H9 (cell line): Measurements from ENCODE around the gene BCL6B. TPM values are rescaled to one million over a fixed set of nuclear protein-coding genes. Genes with fewer than 3 reads are reported as not detected.
A peak's percentile ranks its signal among the peaks of the same experiment; 100 is the strongest.

Experiments
- DNase-seq: peaks from one replicate; pipeline ENCODE4 v3.0.0-alpha.2; 2017
- H2AFZ ChIP-seq: one replicate; pipeline ENCODE4 v1.6.1; 2013; ENCODE audit warnings: mild to moderate bottlenecking, low read length, control low read depth, moderate library complexity
- H2AK5ac ChIP-seq: 2 replicates; pipeline ENCODE4 v1.6.1; 2013; ENCODE audit warnings: low read length, control low read depth, mixed read lengths; ENCODE audit not compliant: insufficient read length
- H2BK120ac ChIP-seq: one replicate; pipeline ENCODE4 v1.6.1; 2013; ENCODE audit warnings: low read depth, mild to moderate bottlenecking, low read length, control low read depth, inconsistent platforms; ENCODE audit not compliant: poor library complexity, severe bottlenecking
- H2BK12ac ChIP-seq: 2 replicates; pipeline ENCODE4 v1.6.1; 2013; ENCODE audit warnings: low read length, control low read depth, mixed read lengths, low read depth; ENCODE audit not compliant: insufficient read length
- H2BK15ac ChIP-seq: 2 replicates; pipeline ENCODE4 v1.6.1; 2013; ENCODE audit warnings: low read depth, low read length, control low read depth
- H2BK20ac ChIP-seq: one replicate; pipeline ENCODE4 v1.6.1; 2013; ENCODE audit warnings: low read depth, mild to moderate bottlenecking, low read length, control low read depth, inconsistent platforms; ENCODE audit not compliant: poor library complexity, severe bottlenecking
- H2BK5ac ChIP-seq: 2 replicates; pipeline ENCODE4 v1.6.1; 2013; ENCODE audit warnings: low read length, control low read depth, mixed read lengths; ENCODE audit not compliant: insufficient read length
- H3K14ac ChIP-seq: 2 replicates; pipeline ENCODE4 v1.6.1; 2013; ENCODE audit warnings: low read length, control low read depth; ENCODE audit not compliant: insufficient read depth
- H3K18ac ChIP-seq: 2 replicates; pipeline ENCODE4 v1.6.1; 2013; ENCODE audit warnings: low read depth, mild to moderate bottlenecking, mixed read lengths, low read length, control low read depth; ENCODE audit not compliant: insufficient read length
- H3K23ac ChIP-seq: 2 replicates; pipeline ENCODE4 v1.6.1; 2013; ENCODE audit warnings: low read length, control low read depth, mixed read lengths, low read depth; ENCODE audit not compliant: insufficient read length
- H3K23me2 ChIP-seq: 2 replicates; pipeline ENCODE4 v1.6.1; 2013; ENCODE audit warnings: low read depth, mild to moderate bottlenecking, mixed read lengths, low read length, control low read depth; ENCODE audit not compliant: insufficient read length, poor library complexity, severe bottlenecking
- H3K27ac ChIP-seq: 2 replicates; pipeline ENCODE4 v1.5.1; 2013; ENCODE audit warnings: low read length, control low read depth, mixed read lengths, low read depth; ENCODE audit not compliant: insufficient read length
- H3K27me3 ChIP-seq: 2 replicates; pipeline ENCODE4 v1.6.1; 2013; ENCODE audit warnings: low read length, control low read depth, inconsistent platforms; ENCODE audit not compliant: insufficient read depth
- H3K4ac ChIP-seq: 2 replicates; pipeline ENCODE4 v1.6.1; 2013; ENCODE audit warnings: low read depth, mild to moderate bottlenecking, control low read depth, inconsistent platforms, low read length, moderate library complexity
- H3K4me1 ChIP-seq: 2 replicates; pipeline ENCODE4 v1.6.1; 2013; ENCODE audit warnings: low read length, control low read depth, inconsistent platforms; ENCODE audit not compliant: insufficient read depth
- H3K4me2 ChIP-seq: 2 replicates; pipeline ENCODE4 v1.6.1; 2013; ENCODE audit warnings: low read length, control low read depth, mixed read lengths; ENCODE audit not compliant: insufficient read length, insufficient read depth
- H3K56ac ChIP-seq: 2 replicates; pipeline ENCODE4 v1.6.1; 2013; ENCODE audit warnings: low read depth, mild to moderate bottlenecking, mixed read lengths, low read length, control low read depth; ENCODE audit not compliant: insufficient read length
- H3K79me1 ChIP-seq: 2 replicates; pipeline ENCODE4 v1.6.1; 2013; ENCODE audit warnings: low read depth, mild to moderate bottlenecking, moderate library complexity, low read length, control low read depth, inconsistent platforms; ENCODE audit not compliant: insufficient read depth, poor library complexity, severe bottlenecking
- H3K79me2 ChIP-seq: 2 replicates; pipeline ENCODE4 v1.6.1; 2013; ENCODE audit warnings: low read length, control low read depth, inconsistent platforms; ENCODE audit not compliant: insufficient read depth
- H3K9ac ChIP-seq: 2 replicates; pipeline ENCODE4 v1.6.1; 2013; ENCODE audit warnings: low read length, control low read depth, mixed read lengths; ENCODE audit not compliant: insufficient read length; ENCODE audit errors: extremely low read depth
- H3K9me3 ChIP-seq: one replicate; pipeline ENCODE4 v1.6.1; 2013; ENCODE audit warnings: low read depth, low read length, inconsistent platforms; ENCODE audit not compliant: control insufficient read depth
- H3T11ph ChIP-seq: one replicate; pipeline ENCODE4 v1.6.1; 2013; ENCODE audit warnings: mild to moderate bottlenecking, low read length, control low read depth, inconsistent platforms
- H4K20me1 ChIP-seq: one replicate; pipeline ENCODE4 v1.6.1; 2013; ENCODE audit not compliant: control insufficient read depth, insufficient read length, insufficient read depth
- H4K5ac ChIP-seq: 2 replicates; pipeline ENCODE4 v1.6.1; 2013; ENCODE audit warnings: low read depth, mild to moderate bottlenecking, mixed read lengths, low read length, control low read depth; ENCODE audit not compliant: insufficient read length
- H4K8ac ChIP-seq: replicated peaks from 2 replicates; pipeline ENCODE4 v1.6.1; 2013; ENCODE audit warnings: low read length, control low read depth, mixed read lengths, low read depth; ENCODE audit not compliant: insufficient read length
- H4K91ac ChIP-seq: 2 replicates; pipeline ENCODE4 v1.6.1; 2013; ENCODE audit warnings: low read depth, mild to moderate bottlenecking, moderate library complexity, mixed read lengths, low read length, control low read depth; ENCODE audit not compliant: insufficient read length
- H3K27ac Mint-ChIP-seq, 3 experiments: 2 replicates in 2 of 3; 3 replicates in 1 of 3; pipeline ENCODE4 v1.8.0; 2020 to 2021; ENCODE audit warnings: mixed read lengths in 3 of 3, mild to moderate bottlenecking in 1 of 3, moderate library complexity in 1 of 3
- H3K27me3 Mint-ChIP-seq: 2 replicates; pipeline ENCODE4 v1.8.0; 2021; ENCODE audit warnings: low read depth, mild to moderate bottlenecking, moderate library complexity, mixed read lengths
- H3K36me3 Mint-ChIP-seq, 3 experiments: 2 replicates in 2 of 3; 3 replicates in 1 of 3; pipeline ENCODE4 v1.8.0; 2020 to 2021; ENCODE audit warnings: low read depth in 3 of 3, mixed read lengths in 3 of 3; ENCODE audit not compliant: insufficient read depth in 1 of 3
- H3K4me1 Mint-ChIP-seq, 2 experiments: 2 replicates each; pipeline ENCODE4 v1.8.0; 2020; ENCODE audit warnings: mixed read lengths in 2 of 2
- H3K4me3 Mint-ChIP-seq, 2 experiments: 2 replicates in 1 of 2; 3 replicates in 1 of 2; pipeline ENCODE4 v1.8.0; 2020 to 2021; ENCODE audit warnings: mild to moderate bottlenecking in 2 of 2, mixed read lengths in 2 of 2, moderate library complexity in 1 of 2
- H3K9me3 Mint-ChIP-seq, 2 experiments: 2 replicates in 1 of 2; 3 replicates in 1 of 2; pipeline ENCODE4 v1.8.0; 2020; ENCODE audit warnings: mild to moderate bottlenecking in 2 of 2, mixed read lengths in 2 of 2, moderate library complexity in 1 of 2
- WGBS: extraction: QIAGEN DNeasy Blood & Tissue Kit; methylation state at CpG from one replicate; pipeline ENCODE4 v1.1.7; 2013; ENCODE audit warnings: missing lambda C conversion rate, low lambda C conversion rate, mixed read lengths; ENCODE audit not compliant: insufficient read length; ENCODE audit errors: extremely low coverage; 5-methylcytosine and 5-hydroxymethylcytosine counted together
- total RNA-seq: library from RNA; stranded (reverse); gene quantifications from 2 replicates; pipeline ENCODE4 v1.2.1, GENCODE V29; 2021
- TF ChIP-seq, protein P1 (sequence below): fragments of 200-600 bp; sonication (generic); conservative IDR thresholded peaks from 3 replicates; pipeline ENCODE4 v1.8.0; 2021; ENCODE audit warnings: antibody characterized with exemption, mild to moderate bottlenecking

Gene BCL6B
- total RNA-seq, 1 experiment from 2014 or later = 3.3 TPM

DNA sequence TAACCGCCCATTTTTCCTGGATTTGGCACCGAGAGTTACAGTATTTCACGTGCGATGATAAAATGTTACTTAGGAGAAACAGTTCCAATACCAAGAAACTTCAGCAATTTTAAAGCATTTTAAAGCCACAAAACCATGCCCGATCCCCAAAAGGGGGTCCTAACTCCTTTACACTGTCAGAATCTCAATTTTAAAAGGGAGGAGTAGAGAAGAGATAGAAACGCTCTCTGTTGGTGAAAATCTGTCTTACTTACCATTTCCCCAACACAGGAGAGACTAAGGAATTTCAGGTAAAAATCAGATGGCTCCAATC is 11.0 kb upstream of the BCL6B start:
- Mint-ChIP-seq H3K27me3 (no peaks in the 10 kb centered on the region; the same call in 1 of the 2 replicates), H3K4me3 (peak overlapping the region; percentile 93 to 97), H3K4me1 (peaks cover 21 to 35% of the 10 kb centered on the region in 2 experiments), H3K9me3 (no peaks in the 10 kb centered on the region), H3K27ac (peak overlapping the region; percentile 100), H3K36me3 (peaks cover 7 to 17% (median 8%) of the 10 kb centered on the region in 3 experiments; a peak in 6 of 7 replicates)
- no peak overlapping the region for H3K23ac ChIP-seq
- no peak overlapping the region for H3K14ac ChIP-seq
- H3K79me2 ChIP-seq = no peaks in the 10 kb centered on the region; the same call in 1 of the 2 replicates
- TF ChIP-seq, protein P1, sequence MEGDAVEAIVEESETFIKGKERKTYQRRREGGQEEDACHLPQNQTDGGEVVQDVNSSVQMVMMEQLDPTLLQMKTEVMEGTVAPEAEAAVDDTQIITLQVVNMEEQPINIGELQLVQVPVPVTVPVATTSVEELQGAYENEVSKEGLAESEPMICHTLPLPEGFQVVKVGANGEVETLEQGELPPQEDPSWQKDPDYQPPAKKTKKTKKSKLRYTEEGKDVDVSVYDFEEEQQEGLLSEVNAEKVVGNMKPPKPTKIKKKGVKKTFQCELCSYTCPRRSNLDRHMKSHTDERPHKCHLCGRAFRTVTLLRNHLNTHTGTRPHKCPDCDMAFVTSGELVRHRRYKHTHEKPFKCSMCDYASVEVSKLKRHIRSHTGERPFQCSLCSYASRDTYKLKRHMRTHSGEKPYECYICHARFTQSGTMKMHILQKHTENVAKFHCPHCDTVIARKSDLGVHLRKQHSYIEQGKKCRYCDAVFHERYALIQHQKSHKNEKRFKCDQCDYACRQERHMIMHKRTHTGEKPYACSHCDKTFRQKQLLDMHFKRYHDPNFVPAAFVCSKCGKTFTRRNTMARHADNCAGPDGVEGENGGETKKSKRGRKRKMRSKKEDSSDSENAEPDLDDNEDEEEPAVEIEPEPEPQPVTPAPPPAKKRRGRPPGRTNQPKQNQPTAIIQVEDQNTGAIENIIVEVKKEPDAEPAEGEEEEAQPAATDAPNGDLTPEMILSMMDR = no peak
- H2BK120ac ChIP-seq = no peak overlapping the region
- H3K56ac ChIP-seq = no peak overlapping the region
- H3K23me2 ChIP-seq = peaks cover 13% of the 10 kb centered on the region
- H3K4me1 ChIP-seq = no peaks in the 10 kb centered on the region
- H2BK12ac ChIP-seq = no peak overlapping the region
- no peak overlapping the region for H4K91ac ChIP-seq
- peak overlapping the region; percentile 70 for H3K4me2 ChIP-seq
- H3K79me1 ChIP-seq = peaks cover 11% of the 10 kb centered on the region
- no peak overlapping the region for H3K18ac ChIP-seq
- no peak overlapping the region for H3T11ph ChIP-seq
- no peak overlapping the region for H2BK15ac ChIP-seq
- peak overlapping the region; percentile 5 for H2AFZ ChIP-seq
- H3K27ac ChIP-seq = no peak overlapping the region
- no peak for DNase-seq
- H4K8ac ChIP-seq = no peak overlapping the region
- no peak overlapping the region for H4K5ac ChIP-seq
- WGBS = no CpG with 5 or more reads among the region's 6 CpGs
- no peak overlapping the region for H2AK5ac ChIP-seq
- H2BK5ac ChIP-seq = no peak overlapping the region
- no peak overlapping the region for H2BK20ac ChIP-seq
- H3K27me3 ChIP-seq = no peaks in the 10 kb centered on the region
- no peaks in the 10 kb centered on the region for H4K20me1 ChIP-seq
- H3K4ac ChIP-seq = no peak overlapping the region
- no peaks in the 10 kb centered on the region for H3K9me3 ChIP-seq
- peak overlapping the region; percentile 77 for H3K9ac ChIP-seq
